Muscle of leg (tissue), 11 donors: Measurements from ENCODE around the gene SPRY1. TPM values are rescaled to one million over a fixed set of nuclear protein-coding genes. Genes with fewer than 3 reads are reported as not detected.

Experiments
- DNase-seq: peaks from one replicate; pipeline ENCODE4 v3.0.0; 2013
- H3K27ac ChIP-seq: one replicate; pipeline ENCODE4 v1.5.1; 2013; ENCODE audit warnings: mild to moderate bottlenecking, low read length, control low read depth
- H3K27me3 ChIP-seq: one replicate; pipeline ENCODE4 v1.6.1; 2013; ENCODE audit warnings: low read length; ENCODE audit not compliant: control insufficient read depth, insufficient read depth
- H3K36me3 ChIP-seq: one replicate; pipeline ENCODE4 v1.6.1; 2013; ENCODE audit warnings: low read length; ENCODE audit not compliant: control insufficient read depth, insufficient read depth
- H3K4me1 ChIP-seq: one replicate; pipeline ENCODE4 v1.6.1; 2013; ENCODE audit warnings: low read length; ENCODE audit not compliant: control insufficient read depth, insufficient read depth
- H3K4me3 ChIP-seq: one replicate; pipeline ENCODE4 v1.5.1; 2013; ENCODE audit warnings: low read length, control low read depth
- H3K9me3 ChIP-seq: replicated peaks from 2 replicates; pipeline ENCODE4 v1.6.1; 2013; ENCODE audit warnings: low read depth, low read length; ENCODE audit not compliant: control insufficient read depth
- WGBS: methylation state at CpG from one replicate; pipeline ENCODE4 v1.1.5; 2013; ENCODE audit warnings: missing lambda C conversion rate; ENCODE audit not compliant: insufficient coverage; 5-methylcytosine and 5-hydroxymethylcytosine counted together
- polyA plus RNA-seq, 8 donors: library from polyadenylated mRNA; unstranded; fragments of 120-200 nt; gene quantifications; one replicate each; pipeline versions ENCODE4 v1.2.1 to v1.2.3, GENCODE V29; 2013; ENCODE audit warnings: inconsistent platforms in 1 of 8, low replicate concordance in 1 of 8; ENCODE audit not compliant: insufficient read length in 8 of 8, insufficient read depth in 1 of 8
- total RNA-seq: library from RNA; stranded (reverse); fragments of 120-200 nt; gene quantifications from one replicate; pipeline ENCODE4 v1.2.4, GENCODE V29; 2013

Gene SPRY1
- total and polyA plus RNA-seq, 9 donors = 71.1 to 187 (median 150) TPM

GRCh38 chr4:123433976-123434375 lies 37.4 kb downstream of the SPRY1 start:
- no peaks in the 10 kb centered on the region for H3K27me3 ChIP-seq
- no peak overlapping the region for H3K4me3 ChIP-seq
- H3K9me3 ChIP-seq = peaks cover 3% of the 10 kb centered on the region
- no peaks in the 10 kb centered on the region for H3K4me1 ChIP-seq
- no peak for DNase-seq
- no peak overlapping the region for H3K27ac ChIP-seq
- H3K36me3 ChIP-seq = no peaks in the 10 kb centered on the region
- WGBS = 88% methylated on average over 9 of the region's 9 CpGs

DNA sequence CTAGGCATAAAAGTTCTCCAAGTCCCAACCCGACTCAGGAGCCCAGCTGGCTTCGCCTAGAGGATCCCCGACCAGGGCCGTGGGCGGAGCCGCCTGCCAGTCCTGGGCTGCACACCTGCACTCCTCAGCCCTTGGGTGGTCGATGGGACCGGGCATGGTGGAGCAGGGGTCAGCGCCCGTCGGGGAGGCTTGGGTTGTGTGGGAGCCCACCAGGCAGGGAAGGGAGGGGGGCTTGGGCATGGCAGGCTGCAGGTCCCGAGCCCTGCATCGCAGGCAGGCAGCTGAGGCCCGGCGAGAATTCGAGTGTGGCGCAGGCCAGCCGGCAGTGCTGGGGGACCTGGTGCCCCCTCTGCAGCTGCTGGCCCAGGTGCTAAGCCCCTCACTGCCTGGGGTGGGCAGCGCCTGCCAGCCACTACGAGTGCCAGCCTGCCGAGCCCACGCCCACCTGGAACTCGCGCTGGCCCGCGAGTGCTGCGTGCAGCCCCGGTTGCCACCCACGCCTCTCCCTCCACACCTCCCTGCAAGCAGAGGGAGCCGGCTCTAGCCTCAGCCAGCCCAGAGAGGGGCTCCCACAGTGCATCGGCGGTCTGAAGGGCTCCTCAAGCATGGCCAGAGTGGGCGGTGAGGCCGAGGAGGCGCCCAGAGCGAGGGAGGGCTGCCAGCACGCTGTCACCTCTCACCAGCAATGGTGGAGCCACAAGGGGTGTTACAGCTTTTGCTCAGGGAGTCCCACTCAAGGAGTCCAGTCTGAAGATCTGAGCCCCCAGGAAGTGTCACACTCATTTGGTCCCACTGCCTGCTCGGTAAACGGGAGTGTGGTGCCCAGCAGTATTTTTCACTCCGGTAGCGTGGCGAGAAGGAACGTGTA lies 38.9 kb downstream of the SPRY1 start:
- no peaks in the 10 kb centered on the region for H3K36me3 ChIP-seq
- peaks cover 3% of the 10 kb centered on the region for H3K9me3 ChIP-seq
- no peaks in the 10 kb centered on the region for H3K27me3 ChIP-seq
- H3K4me3 ChIP-seq = no peak overlapping the region
- H3K4me1 ChIP-seq = no peaks in the 10 kb centered on the region
- DNase-seq = no peak
- 96% methylated on average over 36 of the region's 43 CpGs for WGBS
- no peak overlapping the region for H3K27ac ChIP-seq

DNA sequence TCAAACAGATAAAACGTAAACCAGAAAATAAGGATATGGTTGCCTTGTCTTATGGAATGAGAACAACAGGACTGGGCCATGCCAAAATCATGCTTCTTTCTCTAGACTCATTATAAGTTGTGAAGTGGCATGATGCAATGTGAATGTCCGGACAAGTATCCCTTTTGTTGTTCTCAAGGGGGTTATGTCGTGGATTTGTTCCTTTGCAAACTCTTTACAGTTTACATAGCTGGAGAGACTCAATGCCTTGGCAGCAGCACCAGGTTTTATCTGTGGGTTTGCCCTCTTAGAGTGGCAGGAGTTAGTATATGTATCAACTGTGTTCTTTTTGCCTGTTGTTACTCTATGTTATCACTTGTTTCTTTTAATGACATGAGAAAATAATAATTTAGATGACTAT lies 41.4 kb downstream of the SPRY1 start:
- WGBS = no CpG with 5 or more reads among the region's 3 CpGs
- H3K27me3 ChIP-seq = no peaks in the 10 kb centered on the region
- H3K27ac ChIP-seq = no peak overlapping the region
- no peak overlapping the region for H3K4me3 ChIP-seq
- no peaks in the 10 kb centered on the region for H3K4me1 ChIP-seq
- H3K9me3 ChIP-seq = peaks cover 3% of the 10 kb centered on the region
- DNase-seq = no peak
- no peaks in the 10 kb centered on the region for H3K36me3 ChIP-seq

- Histone ChIP-seq H3K9me3 (no peaks in the 10 kb centered on the region), H3K36me3 (no peaks in the 10 kb centered on the region), H3K27ac (peak overlapping the region; percentile 42), H3K4me1 (peaks cover 11% of the 10 kb centered on the region), H3K4me3 (no peak overlapping the region), H3K27me3 (no peaks in the 10 kb centered on the region)
- WGBS = no CpG with 5 or more reads among the region's 5 CpGs
- peak; percentile 43 for DNase-seq
These were observed 47.0 kb downstream of the SPRY1 start for GRCh38 chr4:123443401-123444289.

GRCh38 chr4:123444290-123444731 lies 47.7 kb downstream of the SPRY1 start:
- no peak overlapping the region for H3K4me3 ChIP-seq
- DNase-seq = peak; percentile 66

DNA sequence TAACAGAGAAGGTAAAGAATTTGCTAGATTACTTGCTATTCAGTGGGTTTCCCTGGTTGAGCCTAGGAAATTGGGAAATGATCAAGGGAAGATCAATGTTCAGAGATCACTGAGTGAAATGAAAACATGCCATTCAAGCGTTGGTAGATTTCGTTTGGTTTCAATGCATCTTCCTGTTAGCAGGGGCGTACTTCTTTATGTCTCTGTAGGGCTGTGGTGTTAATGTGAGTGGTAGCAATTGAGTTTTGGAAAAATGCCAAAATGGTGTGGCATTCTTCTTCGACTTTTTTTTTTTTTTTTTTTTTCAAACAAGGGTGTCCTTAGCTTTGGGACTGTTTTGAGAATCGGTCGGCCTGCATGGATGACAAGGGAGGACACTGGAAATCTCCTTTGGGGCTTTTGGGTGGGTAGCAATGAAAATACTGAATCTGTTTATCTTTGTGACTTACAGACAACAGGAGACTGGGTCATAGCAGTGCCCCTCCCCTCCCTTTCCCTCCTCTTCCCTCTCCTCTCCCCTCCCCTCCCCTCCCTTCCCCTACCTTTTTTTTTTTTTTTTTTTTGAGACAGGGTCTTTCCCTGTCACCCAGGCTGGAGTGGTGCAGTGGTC lies 50.4 kb downstream of the SPRY1 start:
- Histone ChIP-seq H3K4me3 (no peak overlapping the region), H3K4me1 (peaks cover 11% of the 10 kb centered on the region), H3K27ac (no peak overlapping the region), H3K9me3 (no peaks in the 10 kb centered on the region), H3K36me3 (no peaks in the 10 kb centered on the region), H3K27me3 (no peaks in the 10 kb centered on the region)
- WGBS = 88% methylated on average over 4 of the region's 6 CpGs
- no peak for DNase-seq

More at GRCh38 chr4:123444290-123444731, 47.7 kb downstream of the SPRY1 start:
- Histone ChIP-seq H3K4me1 (peaks cover 11% of the 10 kb centered on the region), H3K36me3 (no peaks in the 10 kb centered on the region), H3K27me3 (no peaks in the 10 kb centered on the region), H3K9me3 (no peaks in the 10 kb centered on the region), H3K27ac (peak overlapping the region; percentile 42)
- 9% methylated on average over 4 of the region's 10 CpGs for WGBS

- H3K9me3 ChIP-seq = no peaks in the 10 kb centered on the region
- peaks cover 3% of the 10 kb centered on the region for H3K4me1 ChIP-seq
- 89% methylated on average over 4 of the region's 5 CpGs for WGBS
- no peak for DNase-seq
- no peak overlapping the region for H3K27ac ChIP-seq
- no peaks in the 10 kb centered on the region for H3K27me3 ChIP-seq
- H3K4me3 ChIP-seq = no peak overlapping the region
- no peaks in the 10 kb centered on the region for H3K36me3 ChIP-seq
These were observed 52.8 kb downstream of the SPRY1 start for GRCh38 chr4:123449362-123449761.

GRCh38 chr4:123449780-123450179 lies 53.2 kb downstream of the SPRY1 start:
- Histone ChIP-seq H3K27ac (no peak overlapping the region), H3K36me3 (no peaks in the 10 kb centered on the region), H3K9me3 (no peaks in the 10 kb centered on the region), H3K27me3 (no peaks in the 10 kb centered on the region), H3K4me1 (peaks cover 2% of the 10 kb centered on the region), H3K4me3 (no peak overlapping the region)
- DNase-seq = no peak
- WGBS = no CpG with 5 or more reads among the region's 1 CpG

DNA sequence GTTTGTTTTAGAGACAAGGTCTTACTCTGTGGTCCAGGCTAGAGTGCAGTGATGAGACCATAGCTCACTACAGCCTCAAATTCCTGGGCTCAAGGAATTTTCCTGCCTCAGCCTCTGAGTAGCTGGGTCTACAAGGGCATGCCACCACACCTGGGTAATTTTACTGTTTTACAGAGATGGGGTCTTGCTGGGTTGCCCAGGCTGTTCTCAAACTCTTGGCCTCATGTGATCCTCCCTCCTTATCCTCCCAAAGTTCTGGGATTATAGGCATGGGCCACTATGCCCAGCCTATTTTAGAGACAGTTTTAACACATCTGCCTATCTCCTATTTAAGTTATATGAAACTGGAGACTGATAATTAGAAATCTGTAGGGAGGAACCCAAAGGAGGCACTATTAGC lies 53.8 kb downstream of the SPRY1 start:
- H3K9me3 ChIP-seq = no peaks in the 10 kb centered on the region
- H3K4me3 ChIP-seq = no peak overlapping the region
- H3K36me3 ChIP-seq = no peaks in the 10 kb centered on the region
- H3K27me3 ChIP-seq = no peaks in the 10 kb centered on the region
- H3K27ac ChIP-seq = no peak overlapping the region
- peaks cover 2% of the 10 kb centered on the region for H3K4me1 ChIP-seq
- no peak for DNase-seq

GRCh38 chr4:123452616-123453015 lies 56.0 kb downstream of the SPRY1 start:
- Histone ChIP-seq H3K27me3 (no peaks in the 10 kb centered on the region), H3K4me1 (peaks cover 2% of the 10 kb centered on the region), H3K27ac (no peak overlapping the region), H3K36me3 (no peaks in the 10 kb centered on the region), H3K9me3 (no peaks in the 10 kb centered on the region), H3K4me3 (no peak overlapping the region)
- DNase-seq = peak; percentile 73
